ENCODE data around the gene FANCE.

The FANCE gene

DNA sequence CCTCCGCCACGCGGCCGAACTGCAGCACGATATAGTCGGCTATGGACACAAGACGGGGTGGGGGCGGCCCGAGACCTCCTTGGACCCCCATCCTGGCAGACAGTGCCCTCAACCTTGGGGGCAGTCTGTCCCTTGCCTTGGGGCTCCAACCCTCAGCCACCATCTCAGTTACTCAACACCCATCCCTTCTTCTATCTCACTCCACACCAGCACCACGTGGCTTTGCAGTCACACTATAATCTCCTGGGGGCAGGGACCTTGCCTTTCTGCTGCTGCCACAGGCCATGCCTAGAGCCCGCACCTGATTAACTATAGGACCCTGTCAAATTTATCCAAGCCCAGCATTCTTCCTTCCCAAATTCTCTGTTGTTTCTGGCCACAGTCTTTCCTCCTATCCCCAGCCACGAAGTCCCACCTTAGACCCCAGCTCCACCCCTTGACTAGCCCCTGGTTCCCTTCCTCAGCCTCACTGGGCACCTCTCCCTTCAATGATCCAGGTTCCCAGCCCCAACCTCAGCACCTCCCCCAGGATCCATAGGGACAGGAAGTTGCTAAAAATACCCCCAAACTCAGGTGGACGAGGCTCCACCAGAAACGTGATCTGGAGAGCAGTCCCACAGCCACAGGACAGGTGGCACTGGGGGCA lies 46.4 kb downstream of the FANCE start:
- Mint-ChIP-seq H3K27ac (no peak overlapping the region), H3K9me3 (no peaks in the 10 kb centered on the region), H3K27me3 (peaks cover 24% of the 10 kb centered on the region)

GRCh38 chr6:35499372-35499771 lies 47.2 kb downstream of the FANCE start:
- no peak for DNase-seq (ENCODE audit: low spot score in 2 of 2)
- ATAC-seq (ENCODE audit: low read depth) = no peak
- H3K9me3 Mint-ChIP-seq = no peaks in the 10 kb centered on the region
- H3K36me3 Mint-ChIP-seq = no peaks in the 10 kb centered on the region
- peaks cover 5% of the 10 kb centered on the region for H3K4me1 Mint-ChIP-seq
- no peak overlapping the region for H3K27ac Mint-ChIP-seq
- peaks cover 22% of the 10 kb centered on the region for H3K27me3 Mint-ChIP-seq
- no peak overlapping the region for H3K4me3 Mint-ChIP-seq

More for the DNA sequence above, 46.4 kb downstream of the FANCE start:
- Mint-ChIP-seq H3K36me3 (no peaks in the 10 kb centered on the region), H3K4me3 (peak overlapping the region; percentile 78), H3K4me1 (peaks cover 9% of the 10 kb centered on the region)
- DNase-seq (ENCODE audit: low spot score in 2 of 2) = no peak
- no peak for ATAC-seq (ENCODE audit: low read depth)

DNA sequence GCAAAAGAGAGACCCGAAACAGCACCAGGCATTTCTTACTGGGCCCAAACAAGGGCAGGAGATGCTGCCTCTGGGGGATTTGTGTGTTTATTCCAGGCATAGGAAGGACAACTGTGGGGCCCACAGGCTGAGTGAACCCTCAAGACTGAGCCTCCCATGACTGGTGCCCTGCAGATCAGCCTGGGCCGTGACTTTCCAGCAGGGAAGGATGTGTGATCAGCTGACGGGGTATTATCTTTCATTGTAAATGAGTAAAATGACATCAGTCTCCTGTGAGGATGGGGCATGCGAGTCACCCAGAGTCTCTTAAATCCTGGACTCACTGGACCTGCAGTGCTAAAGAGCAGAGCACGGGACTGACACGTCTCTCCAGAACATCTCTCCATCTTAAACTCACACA lies 48.6 kb downstream of the FANCE start:
- no peaks in the 10 kb centered on the region for H3K9me3 Mint-ChIP-seq
- ATAC-seq (ENCODE audit: low read depth) = no peak
- DNase-seq (ENCODE audit: low spot score in 2 of 2) = no peak
- H3K27me3 Mint-ChIP-seq = peaks cover 20% of the 10 kb centered on the region
- no peaks in the 10 kb centered on the region for H3K36me3 Mint-ChIP-seq
- H3K4me1 Mint-ChIP-seq = peaks cover 5% of the 10 kb centered on the region
- no peak overlapping the region for H3K4me3 Mint-ChIP-seq
- no peak overlapping the region for H3K27ac Mint-ChIP-seq

GRCh38 chr6:35501784-35502183 lies 49.6 kb downstream of the FANCE start:
- no peak for ATAC-seq (ENCODE audit: low read depth)
- H3K4me1 Mint-ChIP-seq = peaks cover 5% of the 10 kb centered on the region
- H3K27me3 Mint-ChIP-seq = peaks cover 22% of the 10 kb centered on the region
- no peak overlapping the region for H3K4me3 Mint-ChIP-seq
- no peak overlapping the region for H3K27ac Mint-ChIP-seq
- H3K36me3 Mint-ChIP-seq = no peaks in the 10 kb centered on the region
- no peaks in the 10 kb centered on the region for H3K9me3 Mint-ChIP-seq
- DNase-seq (ENCODE audit: low spot score in 2 of 2) = no peak

- ATAC-seq (ENCODE audit: low read depth) (peak; percentile 32), DNase-seq (ENCODE audit: low spot score in 2 of 2) (no peak)
- H3K27me3 Mint-ChIP-seq = peaks cover 21% of the 10 kb centered on the region
- no peaks in the 10 kb centered on the region for H3K36me3 Mint-ChIP-seq
- peaks cover 3% of the 10 kb centered on the region for H3K4me1 Mint-ChIP-seq
- H3K9me3 Mint-ChIP-seq = no peaks in the 10 kb centered on the region
- no peak overlapping the region for H3K27ac Mint-ChIP-seq
- no peak overlapping the region for H3K4me3 Mint-ChIP-seq
Measured at GRCh38 chr6:35503534-35503933, 51.4 kb downstream of the FANCE start.

GRCh38 chr6:35505999-35506412 lies 53.9 kb downstream of the FANCE start:
- H3K9me3 Mint-ChIP-seq = no peaks in the 10 kb centered on the region
- no peak for DNase-seq (ENCODE audit: low spot score in 2 of 2)
- ATAC-seq (ENCODE audit: low read depth) = no peak
- H3K36me3 Mint-ChIP-seq = no peaks in the 10 kb centered on the region
- peaks cover 3% of the 10 kb centered on the region for H3K4me1 Mint-ChIP-seq
- H3K27ac Mint-ChIP-seq = no peak overlapping the region
- H3K27me3 Mint-ChIP-seq = peaks cover 16% of the 10 kb centered on the region
- no peak overlapping the region for H3K4me3 Mint-ChIP-seq

DNA sequence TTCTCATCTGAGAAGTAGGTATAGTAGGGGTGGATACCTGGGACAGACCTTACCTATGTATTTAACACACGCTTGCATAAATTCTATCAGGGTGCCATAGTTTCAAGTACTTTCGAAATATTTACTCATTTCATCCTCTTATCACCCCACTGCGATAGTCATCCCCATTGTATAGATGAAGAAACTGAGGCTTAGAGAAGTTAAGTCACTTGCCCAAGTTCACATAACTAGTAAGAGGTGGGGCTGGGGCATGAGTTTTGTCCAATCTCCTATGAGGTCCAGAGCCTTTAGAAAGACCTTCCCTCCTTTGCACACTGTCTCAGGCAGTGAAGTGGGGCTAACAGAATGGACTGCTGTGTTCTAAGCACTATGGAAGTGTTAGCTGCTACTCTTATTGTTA lies 54.4 kb downstream of the FANCE start:
- DNase-seq (ENCODE audit: low spot score in 2 of 2) = no peak
- no peak for ATAC-seq (ENCODE audit: low read depth)
- Mint-ChIP-seq H3K4me3 (no peak overlapping the region), H3K36me3 (no peaks in the 10 kb centered on the region), H3K9me3 (no peaks in the 10 kb centered on the region), H3K27ac (no peak overlapping the region), H3K27me3 (peaks cover 19% of the 10 kb centered on the region), H3K4me1 (peaks cover 5% of the 10 kb centered on the region)

DNA sequence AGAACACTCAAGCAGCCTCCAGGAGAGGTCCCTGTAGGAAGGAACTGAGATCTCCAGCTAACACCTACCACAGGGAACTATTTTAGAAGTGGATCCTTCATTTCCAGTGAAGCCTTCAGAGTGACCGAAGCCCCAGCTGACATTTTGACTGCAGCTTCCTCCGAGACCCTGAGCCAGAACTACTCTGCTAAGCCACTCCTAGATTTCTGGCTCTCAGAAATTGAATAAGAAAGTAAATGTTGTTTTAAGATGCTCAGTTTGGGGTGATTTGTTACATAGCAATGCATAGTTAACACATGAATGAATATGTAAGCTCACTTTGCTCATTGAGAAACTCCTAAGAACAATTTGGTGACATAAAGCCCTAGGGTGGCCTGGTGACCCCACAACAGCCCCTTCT lies 55.1 kb downstream of the FANCE start:
- Mint-ChIP-seq H3K4me1 (peaks cover 5% of the 10 kb centered on the region), H3K9me3 (no peaks in the 10 kb centered on the region), H3K4me3 (no peak overlapping the region), H3K27ac (no peak overlapping the region), H3K36me3 (no peaks in the 10 kb centered on the region), H3K27me3 (peaks cover 19% of the 10 kb centered on the region)
- DNase-seq (ENCODE audit: low spot score in 2 of 2) (no peak), ATAC-seq (ENCODE audit: low read depth) (no peak)

DNA sequence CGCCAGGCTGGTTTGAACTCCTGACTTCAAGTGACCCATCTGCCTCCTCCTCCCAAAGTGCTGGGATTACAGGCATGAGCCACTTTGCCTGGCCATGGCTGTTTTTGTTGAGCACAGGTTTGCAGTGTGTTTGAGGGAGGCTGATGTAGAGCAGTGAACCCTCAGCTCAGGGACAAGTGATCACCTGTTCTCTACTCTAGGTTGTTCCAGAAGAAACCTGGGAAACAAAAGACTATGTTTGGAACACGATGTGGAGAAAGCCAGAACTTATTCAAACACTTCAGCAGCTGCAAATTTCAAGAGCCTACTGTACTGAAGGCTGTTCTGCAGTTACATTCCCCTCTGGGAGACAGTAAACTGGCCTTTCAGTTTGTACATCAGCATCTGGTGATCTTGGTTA lies 55.9 kb downstream of the FANCE start:
- no peak overlapping the region for H3K27ac Mint-ChIP-seq
- H3K27me3 Mint-ChIP-seq = peaks cover 23% of the 10 kb centered on the region
- no peak for ATAC-seq (ENCODE audit: low read depth)
- H3K4me1 Mint-ChIP-seq = peaks cover 5% of the 10 kb centered on the region
- DNase-seq (ENCODE audit: low spot score in 2 of 2) = no peak
- H3K9me3 Mint-ChIP-seq = no peaks in the 10 kb centered on the region
- no peaks in the 10 kb centered on the region for H3K36me3 Mint-ChIP-seq
- H3K4me3 Mint-ChIP-seq = no peak overlapping the region

GRCh38 chr6:35508542-35508941 lies 56.4 kb downstream of the FANCE start:
- H3K9me3 Mint-ChIP-seq = no peaks in the 10 kb centered on the region
- H3K27ac Mint-ChIP-seq = no peak overlapping the region
- no peaks in the 10 kb centered on the region for H3K36me3 Mint-ChIP-seq
- DNase-seq (ENCODE audit: low spot score in 2 of 2) (no peak), ATAC-seq (ENCODE audit: low read depth) (no peak)
- peaks cover 5% of the 10 kb centered on the region for H3K4me1 Mint-ChIP-seq
- no peak overlapping the region for H3K4me3 Mint-ChIP-seq
- H3K27me3 Mint-ChIP-seq = peaks cover 23% of the 10 kb centered on the region

DNA sequence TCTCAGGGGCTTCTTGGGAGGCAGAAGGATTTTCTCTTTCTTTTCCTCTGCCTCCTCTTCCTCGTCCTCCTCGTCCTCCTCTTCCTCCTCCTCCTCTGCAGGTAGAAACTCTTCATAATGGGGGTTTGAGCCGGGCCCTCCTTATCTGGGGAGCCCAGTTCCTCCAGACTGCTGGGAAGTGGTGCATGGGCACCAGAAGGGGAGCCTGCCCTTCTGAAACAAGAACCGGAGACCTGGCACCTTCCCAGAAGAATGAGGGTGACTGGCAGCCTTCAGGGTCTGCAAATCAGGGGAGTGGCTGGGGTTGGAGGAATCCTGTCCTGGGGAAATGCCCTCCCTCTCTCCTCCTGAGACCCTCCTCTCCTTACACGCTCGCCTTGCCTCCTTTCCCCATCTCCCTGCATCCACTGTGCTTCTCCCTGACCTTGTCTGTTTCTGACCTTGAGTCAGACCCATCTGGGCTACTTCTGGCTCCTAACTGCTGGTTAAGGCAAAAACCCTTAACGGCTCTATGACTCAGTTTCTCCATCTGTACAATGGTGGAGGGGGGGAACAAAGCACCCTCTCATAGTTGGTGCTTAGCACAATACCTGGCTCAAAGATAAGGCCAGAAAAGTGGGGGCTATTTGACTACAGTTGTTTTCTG lies 58.9 kb downstream of the FANCE start:
- Mint-ChIP-seq H3K27me3 (peaks cover 28% of the 10 kb centered on the region), H3K9me3 (no peaks in the 10 kb centered on the region), H3K36me3 (no peaks in the 10 kb centered on the region), H3K27ac (no peak overlapping the region), H3K4me1 (peaks cover 8% of the 10 kb centered on the region), H3K4me3 (no peak overlapping the region)
- no peak for DNase-seq (ENCODE audit: low spot score in 2 of 2)
- ATAC-seq (ENCODE audit: low read depth) = no peak

DNA sequence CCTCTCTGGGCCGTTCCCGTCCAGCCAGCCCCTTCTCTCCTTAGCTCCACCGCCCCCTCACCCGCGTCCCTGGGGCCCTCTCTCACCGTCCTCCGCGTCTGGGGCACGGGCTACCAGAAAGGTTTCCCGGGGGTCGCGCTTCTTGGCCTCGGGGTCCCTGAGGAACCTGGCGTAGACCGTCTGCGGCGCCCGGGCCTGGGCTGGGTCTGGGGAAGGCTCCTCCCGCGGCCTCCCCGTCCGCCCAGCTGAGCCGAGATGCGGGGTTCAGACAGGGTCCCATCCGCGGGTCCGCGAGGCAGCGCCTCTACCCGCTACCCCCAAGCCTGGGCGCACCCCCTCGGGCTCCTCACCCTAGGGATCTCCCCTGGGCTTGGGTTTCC lies 59.4 kb downstream of the FANCE start:
- Mint-ChIP-seq H3K36me3 (no peaks in the 10 kb centered on the region), H3K4me3 (no peak overlapping the region), H3K27ac (no peak overlapping the region), H3K4me1 (peaks cover 8% of the 10 kb centered on the region), H3K9me3 (no peaks in the 10 kb centered on the region), H3K27me3 (peaks cover 27% of the 10 kb centered on the region)
- DNase-seq (ENCODE audit: low spot score in 2 of 2) (no peak), ATAC-seq (ENCODE audit: low read depth) (no peak)

- Mint-ChIP-seq H3K36me3 (no peaks in the 10 kb centered on the region), H3K27me3 (peaks cover 25% of the 10 kb centered on the region), H3K27ac (no peak overlapping the region), H3K9me3 (no peaks in the 10 kb centered on the region), H3K4me3 (no peak overlapping the region), H3K4me1 (peaks cover 8% of the 10 kb centered on the region)
- no peak for DNase-seq (ENCODE audit: low spot score in 2 of 2)
- no peak for ATAC-seq (ENCODE audit: low read depth)
Measured at GRCh38 chr6:35512006-35512405, 59.9 kb downstream of the FANCE start.

DNA sequence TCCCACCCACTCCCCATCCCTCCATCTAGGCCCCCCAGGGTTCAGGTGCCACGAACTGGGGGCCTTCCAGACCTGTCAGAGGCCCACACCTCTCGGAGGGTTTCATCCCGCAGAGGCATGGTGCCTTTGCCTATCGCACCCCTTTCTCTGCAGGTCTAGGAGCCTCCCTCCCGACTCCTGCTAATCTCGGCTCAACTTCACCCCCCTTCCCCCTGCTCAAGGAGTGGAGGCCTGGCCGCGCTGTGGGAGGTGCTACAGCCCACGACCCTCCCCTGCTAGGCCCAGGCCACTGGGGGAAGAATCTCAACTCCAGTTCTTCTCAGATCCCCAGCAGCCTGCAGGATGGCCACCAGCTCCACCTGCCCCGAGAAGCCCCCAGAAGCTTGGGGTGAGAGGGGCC lies 60.6 kb downstream of the FANCE start, which contains the start of gene TULP1:
Gene TULP1 (minus strand): TSS at position 157 of the 400 bp plus-strand sequence. CDS start 38 bp downstream, at position 119.
- Mint-ChIP-seq H3K4me3 (no peak within 1 kb of the TSS), H3K9me3 (no peaks in the 10 kb centered on the region), H3K36me3 (no peaks in the 10 kb centered on the region), H3K27ac (no peak within 1 kb of the TSS), H3K4me1 (peaks cover 8% of the 10 kb centered on the region), H3K27me3 (peaks cover 25% of the 10 kb centered on the region)
- DNase-seq (ENCODE audit: low spot score in 2 of 2) (no peak), ATAC-seq (ENCODE audit: low read depth) (no peak)

GRCh38 chr6:35514587-35514986 lies 62.4 kb downstream of the FANCE start:
- peaks cover 5% of the 10 kb centered on the region for H3K4me1 Mint-ChIP-seq
- peaks cover 21% of the 10 kb centered on the region for H3K27me3 Mint-ChIP-seq
- no peak overlapping the region for H3K4me3 Mint-ChIP-seq
- DNase-seq (ENCODE audit: low spot score in 2 of 2) (no peak), ATAC-seq (ENCODE audit: low read depth) (no peak)
- H3K9me3 Mint-ChIP-seq = no peaks in the 10 kb centered on the region
- H3K36me3 Mint-ChIP-seq = no peaks in the 10 kb centered on the region
- H3K27ac Mint-ChIP-seq = no peak overlapping the region
